ENCODE measurements around the gene EEF1B2. TPM values are rescaled to one million over a fixed set of nuclear protein-coding genes. Genes with fewer than 3 reads are reported as not detected.

Gene EEF1B2
- total RNA-seq, 1 experiment from 2014 or later: 523 TPM

GRCh38 chr2:206127656-206128055, 32.0 kb upstream of the EEF1B2 start:
- Histone ChIP-seq H3K36me3 (ENCODE audit: control insufficient read depth, insufficient read depth, low read length) (peaks cover 41% of the 10 kb centered on the region), H3K9me3 (ENCODE audit: control insufficient read depth, insufficient read depth, low read depth, low read length) (no peaks in the 10 kb centered on the region), H3K4me1 (ENCODE audit: control insufficient read depth, insufficient read depth, low read length) (no peaks in the 10 kb centered on the region), H3K27ac (ENCODE audit: low read length) (no peak overlapping the region), H3K27me3 (ENCODE audit: control insufficient read depth, insufficient read depth, low read length) (no peaks in the 10 kb centered on the region), H3K4me3 (ENCODE audit: low read depth in 2 of 2, low read length in 2 of 2) (no peak overlapping the region)
- DNase-seq (ENCODE audit: low read depth, low spot score) (no peak), ATAC-seq (peak; percentile 84)
- ChIA-PET POLR2A (no interaction called here), CTCF (no interaction called here)
- intact Hi-C loops (cut with micrococcal nuclease; ENCODE audit: unreplicated experiment) (no loop called here), in situ Hi-C loops (cut with HindIII; ENCODE audit: low pct_unique_long_range_greater_than_20kb, low sequenced_read_pairs) (no loop called here)
- BruUV-seq (replicated peaks): no TSS peak
- TF ChIP-seq TCF7L2 (IDR thresholded peaks at IDR 0.05; ENCODE audit: low read depth, low read length): no peak
- TF ChIP-seq REST (IDR thresholded peaks at IDR 0.05; ENCODE audit: insufficient read depth in 1 of 2, low read depth in 2 of 2, low read length in 1 of 2): no peak
- no peak for TF ChIP-seq SIN3A (IDR thresholded peaks at IDR 0.05; ENCODE audit: borderline replicate concordance, insufficient read depth, low read depth, low read length)
- no peak for TF ChIP-seq CTCF (IDR thresholded peaks at IDR 0.05)
- no peak for TF ChIP-seq POLR2AphosphoS5 (IDR thresholded peaks at IDR 0.05; ENCODE audit: low read depth, low read length)

GRCh38 chr2:206143451-206143850, 16.2 kb upstream of the EEF1B2 start:
- Histone ChIP-seq H3K36me3 (ENCODE audit: control insufficient read depth, insufficient read depth, low read length) (peaks cover 43% of the 10 kb centered on the region), H3K9me3 (ENCODE audit: control insufficient read depth, insufficient read depth, low read depth, low read length) (no peaks in the 10 kb centered on the region), H3K27me3 (ENCODE audit: control insufficient read depth, insufficient read depth, low read length) (no peaks in the 10 kb centered on the region), H3K4me3 (ENCODE audit: low read depth in 2 of 2, low read length in 2 of 2) (no peak overlapping the region), H3K4me1 (ENCODE audit: control insufficient read depth, insufficient read depth, low read length) (no peaks in the 10 kb centered on the region), H3K27ac (ENCODE audit: low read length) (no peak overlapping the region)
- intact Hi-C loops (cut with micrococcal nuclease; ENCODE audit: unreplicated experiment): no loop called here
- no peak for ATAC-seq
- CTCF ChIA-PET: no interaction called here
- BruUV-seq (replicated peaks): no TSS peak
- TF ChIP-seq TCF7L2 (IDR thresholded peaks at IDR 0.05; ENCODE audit: low read depth, low read length) (no peak), CTCF (IDR thresholded peaks at IDR 0.05) (no peak), REST (IDR thresholded peaks at IDR 0.05; ENCODE audit: insufficient read depth in 1 of 2, low read depth in 2 of 2, low read length in 1 of 2) (no peak), POLR2AphosphoS5 (IDR thresholded peaks at IDR 0.05; ENCODE audit: low read depth, low read length) (no peak), SIN3A (IDR thresholded peaks at IDR 0.05; ENCODE audit: borderline replicate concordance, insufficient read depth, low read depth, low read length) (no peak)
- in situ Hi-C loops (cut with HindIII; ENCODE audit: low pct_unique_long_range_greater_than_20kb, low sequenced_read_pairs): no loop called here
- POLR2A ChIA-PET: interaction anchor here (0.7 kb wide), 1 partner anchor 73 kb away, joined by 4 read pairs; no protein-coding TSS in a partner anchor
- DNase-seq (ENCODE audit: low read depth, low spot score): no peak

All from Panc1 (cell line).